GM19455 (cell line): ENCODE measurements around the gene SMIM27.
A peak's percentile ranks its signal among the peaks of the same experiment; 100 is the strongest.
"Not testable (repeated sequence)": the region's sequence is repeated elsewhere in the genome, so short reads cannot be mapped to it uniquely, and the experiment has no call there.

Experiments
- ATAC-seq: cut with Tn5 transposase; IDR thresholded peaks from one replicate; pipeline ENCODE4 v1.9.1; 2021; ENCODE audit not compliant: unreplicated experiment

The SMIM27 gene, protein sequence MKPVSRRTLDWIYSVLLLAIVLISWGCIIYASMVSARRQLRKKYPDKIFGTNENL

DNA sequence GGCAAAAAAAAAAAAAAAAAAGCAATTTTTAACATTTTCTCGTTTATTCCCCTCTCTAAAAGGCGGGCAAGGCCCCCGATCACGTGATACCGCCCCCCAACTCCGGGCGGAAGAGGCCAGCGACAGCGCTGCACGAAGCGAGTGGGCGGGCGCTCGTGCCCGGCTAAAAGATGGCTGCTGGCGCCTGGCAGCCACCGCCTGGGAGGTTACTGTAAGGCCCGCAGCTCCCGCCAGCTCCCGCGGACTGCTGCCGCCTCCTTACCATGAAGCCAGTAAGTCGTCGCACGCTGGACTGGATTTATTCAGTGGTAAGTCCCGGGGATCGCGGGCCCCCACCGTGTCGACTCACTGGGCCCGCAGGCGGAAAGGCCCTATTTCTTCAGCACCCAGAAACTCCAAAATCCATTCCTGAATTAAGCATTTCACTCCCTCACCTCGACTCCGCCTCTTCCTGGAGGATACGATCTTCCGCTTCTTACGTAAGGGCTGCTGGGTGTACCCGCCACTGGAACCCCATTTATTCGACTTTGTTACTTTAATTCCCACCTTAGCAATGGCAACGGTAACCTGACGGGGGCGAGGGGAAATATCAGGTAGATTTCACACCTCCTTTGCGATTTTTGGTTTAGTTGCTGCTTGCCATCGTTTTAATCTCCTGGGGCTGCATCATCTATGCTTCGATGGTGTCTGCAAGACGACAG, at the start of gene SMIM27, which contains the start of gene TOPORS:
Gene SMIM27, plus strand, starts transcription at position 156 of the 701 bp plus-strand sequence. Its CDS starts 108 bp downstream, at position 264.
Gene TOPORS, minus strand, starts transcription at position 415 of the 701 bp plus-strand sequence. Its CDS starts 150 bp downstream, at position 265.
- peak; percentile 72 for ATAC-seq

DNA sequence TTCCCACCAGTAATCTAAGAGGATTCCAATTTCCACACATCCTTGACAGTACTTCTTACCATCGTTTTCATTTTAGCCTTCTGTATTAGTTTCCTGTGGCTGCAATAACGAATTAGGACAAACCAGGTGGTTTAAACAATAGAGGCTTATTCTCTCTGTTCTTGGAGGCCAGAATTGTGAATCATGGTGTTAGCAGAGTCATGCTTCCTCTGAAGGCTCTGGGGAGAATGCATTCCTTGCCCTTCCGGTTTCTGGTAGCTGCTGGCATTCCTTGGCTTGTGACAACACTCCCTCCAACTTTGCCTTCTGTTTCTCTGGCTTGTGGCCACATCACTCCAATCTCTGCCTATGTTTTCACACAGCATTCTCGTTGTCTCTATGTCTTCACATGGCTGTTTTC, 49.7 kb upstream of the SMIM27 start:
- no peak for ATAC-seq

DNA sequence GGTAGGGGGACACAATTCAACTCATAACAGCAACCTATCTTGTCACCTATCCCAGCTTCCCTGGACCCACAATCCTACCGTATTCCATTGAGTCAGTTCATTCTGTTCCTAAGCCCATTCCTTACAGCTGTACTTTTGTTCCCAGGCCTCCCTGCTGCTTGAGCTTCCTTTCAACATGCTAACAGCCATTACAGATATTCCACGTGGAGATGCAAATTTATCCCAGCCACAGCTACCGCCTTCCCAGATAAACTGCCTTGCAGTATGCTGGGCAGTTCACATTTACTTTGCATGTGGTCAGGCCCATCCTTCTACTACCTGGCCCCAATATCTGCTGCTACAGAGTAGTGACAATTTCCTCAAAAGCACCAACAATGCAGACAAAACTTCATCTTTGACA, 49.1 kb upstream of the SMIM27 start:
- no peak for ATAC-seq

DNA sequence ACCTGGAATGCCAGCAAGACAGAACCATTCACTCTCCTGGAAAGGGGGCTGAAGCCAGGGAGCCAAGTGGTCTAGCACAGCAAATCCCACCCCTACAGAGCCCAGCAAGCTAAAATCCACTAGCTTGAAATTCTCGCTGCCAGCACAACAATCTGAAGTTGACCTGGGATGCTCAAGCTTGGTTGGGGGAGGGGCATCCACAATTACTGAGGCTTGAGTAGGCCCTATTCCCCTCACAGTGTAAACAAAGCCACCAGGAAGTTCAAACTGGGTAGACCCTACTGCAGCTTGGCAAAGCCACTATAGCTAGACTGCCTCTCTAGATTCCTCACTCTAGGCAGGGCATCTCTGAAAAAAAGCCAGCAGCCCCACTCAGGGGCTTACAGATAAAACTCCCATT, 43.4 kb upstream of the SMIM27 start:
- no peak for ATAC-seq

DNA sequence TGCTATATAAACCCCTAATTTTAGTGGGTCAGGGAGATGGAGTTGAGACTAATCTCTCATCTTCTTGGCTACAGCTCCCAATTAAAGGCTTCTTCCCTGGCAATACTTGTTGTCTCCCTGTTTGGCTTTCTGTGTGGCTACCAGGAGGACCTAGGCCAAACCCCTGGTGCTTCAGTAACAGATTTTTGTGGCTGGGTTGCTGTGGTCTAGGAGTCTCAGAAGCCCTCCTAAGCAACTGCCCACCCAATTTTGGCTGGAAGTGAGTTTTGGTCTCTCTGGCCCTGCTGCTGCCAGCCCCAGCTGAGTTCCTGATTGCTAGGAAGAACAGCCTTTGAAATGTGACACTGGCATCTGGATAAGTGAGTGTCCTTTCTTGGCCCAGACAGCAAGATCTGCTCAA, 35.9 kb upstream of the SMIM27 start:
- ATAC-seq: no peak

DNA sequence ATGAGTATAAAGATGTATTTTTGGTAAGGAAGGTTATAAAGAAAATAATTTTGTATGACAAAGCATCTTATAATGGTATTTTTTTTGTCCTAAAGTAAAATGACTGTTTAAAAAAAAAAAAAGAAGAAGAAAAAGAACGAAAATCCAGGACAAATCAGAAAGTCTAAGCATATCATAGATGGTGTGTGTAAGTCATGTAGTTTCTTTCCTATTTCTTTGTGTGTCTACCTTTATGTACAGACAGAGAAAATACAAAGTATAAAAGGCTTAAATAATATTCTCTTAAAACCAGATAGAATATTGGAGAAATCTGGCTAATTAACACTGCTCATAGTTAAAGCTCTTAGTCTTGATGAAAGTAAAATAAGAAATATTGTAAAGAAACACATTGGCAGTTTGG, 33.9 kb upstream of the SMIM27 start:
- ATAC-seq: no peak

DNA sequence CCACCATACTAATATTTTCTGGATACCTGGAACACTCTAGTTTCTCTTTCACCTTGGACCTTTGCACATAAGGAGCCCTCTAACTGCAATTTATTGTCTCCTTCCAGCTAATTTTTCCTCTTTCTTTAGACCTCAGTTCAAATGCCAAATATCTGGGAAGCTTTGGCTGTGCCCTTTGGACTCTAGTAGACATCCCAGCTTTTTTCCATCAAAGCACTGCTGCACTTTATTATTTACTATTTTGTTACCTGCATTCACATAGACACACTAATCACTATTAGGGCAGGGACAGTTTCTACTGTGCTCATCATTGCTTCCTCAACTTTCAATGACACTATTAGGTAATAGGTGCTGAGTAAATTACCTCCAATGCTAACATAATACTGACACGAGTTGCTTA, 28.2 kb upstream of the SMIM27 start:
- no peak for ATAC-seq

DNA sequence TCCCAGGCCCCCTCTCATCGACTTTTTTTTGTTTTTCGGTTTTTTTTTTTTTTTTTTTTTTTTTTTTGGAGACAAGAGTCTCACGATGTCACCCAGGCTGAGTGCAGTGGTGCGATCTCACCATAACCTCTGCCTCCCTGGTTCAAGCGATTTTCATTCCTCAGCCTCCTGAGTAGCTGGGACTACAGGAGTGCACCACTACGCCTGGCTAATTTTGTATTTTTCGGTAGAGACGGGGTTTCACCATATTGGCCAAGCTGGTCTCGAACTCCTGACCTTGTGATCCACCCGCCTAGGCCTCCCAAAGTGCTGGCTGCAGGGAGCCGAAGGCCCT, 27.6 kb upstream of the SMIM27 start:
- ATAC-seq: not testable (repeated sequence)

DNA sequence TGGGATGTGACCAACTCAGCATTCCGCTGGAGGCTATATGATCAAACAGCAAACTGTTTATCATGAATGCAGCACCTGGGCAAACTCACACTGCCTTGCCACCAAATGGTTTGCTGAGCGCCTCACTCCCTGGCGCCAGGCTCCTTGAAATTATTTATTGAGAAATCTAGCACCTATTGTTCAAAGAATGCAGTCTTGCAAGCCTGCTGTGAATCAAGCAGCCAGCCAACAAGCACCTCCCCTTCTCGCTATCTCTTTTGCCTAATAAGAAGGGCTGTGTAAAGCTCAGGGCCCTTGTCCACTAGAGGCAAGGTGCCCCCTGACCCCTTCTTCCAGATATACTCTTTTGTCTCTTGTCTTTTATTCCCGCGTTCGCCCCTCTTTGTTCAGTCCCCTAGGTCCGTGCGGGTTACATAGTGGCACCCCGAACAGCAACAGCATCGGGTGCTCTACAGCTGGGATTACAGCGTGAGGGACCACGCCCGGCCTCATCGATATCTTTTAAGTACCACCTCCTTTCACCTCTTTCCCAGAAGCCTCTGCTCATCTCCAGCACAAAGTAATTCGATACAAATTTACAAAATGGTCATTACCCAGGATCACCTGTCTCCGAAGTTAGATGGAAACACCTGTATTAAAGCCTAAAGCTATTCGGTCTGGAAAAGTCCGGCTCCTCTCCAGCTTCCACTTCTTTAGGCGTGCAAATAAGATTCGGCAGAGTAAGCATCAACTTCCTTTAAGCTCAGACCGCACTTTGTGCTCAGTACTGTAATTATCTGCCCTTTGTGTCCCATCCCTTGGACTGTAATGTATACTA, 27.0 kb upstream of the SMIM27 start:
- ATAC-seq: peak; percentile 20

DNA sequence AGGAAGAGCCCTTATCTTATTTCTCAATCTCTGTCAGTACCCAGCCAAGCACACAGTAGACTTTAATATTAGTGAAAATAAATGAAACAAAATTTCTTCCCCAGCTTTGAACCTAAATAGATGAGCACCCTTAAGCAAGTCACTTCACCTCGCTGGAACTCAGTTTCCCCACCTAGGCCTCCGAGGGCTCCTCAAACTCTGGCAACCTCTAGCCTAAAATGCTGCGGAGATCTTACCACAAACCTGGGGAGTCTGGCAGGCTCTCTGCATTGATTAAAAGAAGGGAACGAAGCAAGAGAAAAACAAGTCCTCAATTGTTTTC, 26.5 kb upstream of the SMIM27 start:
- ATAC-seq: peak; percentile 27

DNA sequence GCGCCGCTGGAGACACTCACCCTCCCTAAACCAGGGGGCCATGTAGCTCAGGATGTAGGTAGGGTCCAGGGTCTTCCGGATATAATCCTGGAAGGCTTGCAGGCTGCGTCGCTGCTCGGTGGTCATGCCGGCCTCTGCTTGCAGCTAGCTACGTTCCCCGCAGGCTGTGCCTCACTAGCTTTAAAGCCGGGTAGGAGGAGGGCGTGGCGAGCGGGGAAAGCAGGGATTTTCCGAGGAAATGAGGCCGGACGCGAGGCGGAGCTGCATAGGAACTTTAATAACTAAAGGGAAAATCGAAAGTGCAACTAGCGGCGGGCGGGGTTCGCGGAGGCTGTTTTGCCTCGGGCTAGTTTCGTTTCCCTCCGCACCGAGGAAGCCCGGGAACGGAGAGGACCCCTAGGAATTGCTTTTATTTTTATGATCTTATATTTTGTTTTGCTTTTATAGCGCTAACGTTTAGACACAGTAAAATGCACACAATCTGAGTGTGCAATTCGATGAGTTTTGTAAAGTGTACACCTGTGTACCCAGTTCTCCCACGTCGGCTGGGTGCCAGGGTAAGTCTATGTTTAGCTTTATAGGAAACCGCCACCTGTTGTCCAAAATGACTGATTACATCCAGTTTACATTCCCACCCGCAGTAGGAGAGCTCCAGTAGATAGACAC, 26.0 kb upstream of the SMIM27 start, which contains the start of gene RIGI:
Gene RIGI, minus strand, starts transcription at position 156 of the 666 bp plus-strand sequence. Its CDS starts 30 bp downstream, at position 126.
- ATAC-seq: peak; percentile 68

DNA sequence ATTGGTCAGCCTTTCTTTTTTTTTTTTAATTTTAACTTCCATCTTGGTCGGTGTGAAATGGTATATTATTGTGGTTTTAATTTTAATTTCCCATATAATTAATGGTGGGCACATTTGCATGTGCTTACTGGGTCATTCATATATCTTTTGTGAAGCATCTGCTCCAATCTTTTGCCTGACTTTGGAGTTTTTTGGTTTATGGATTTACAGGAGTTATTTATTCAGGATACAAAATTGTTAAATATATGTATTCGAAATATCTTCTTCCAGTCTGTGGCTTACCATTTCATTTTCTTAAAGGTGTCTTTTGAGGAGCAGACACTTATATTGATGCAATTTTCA, 25.4 kb upstream of the SMIM27 start:
- ATAC-seq: no peak

DNA sequence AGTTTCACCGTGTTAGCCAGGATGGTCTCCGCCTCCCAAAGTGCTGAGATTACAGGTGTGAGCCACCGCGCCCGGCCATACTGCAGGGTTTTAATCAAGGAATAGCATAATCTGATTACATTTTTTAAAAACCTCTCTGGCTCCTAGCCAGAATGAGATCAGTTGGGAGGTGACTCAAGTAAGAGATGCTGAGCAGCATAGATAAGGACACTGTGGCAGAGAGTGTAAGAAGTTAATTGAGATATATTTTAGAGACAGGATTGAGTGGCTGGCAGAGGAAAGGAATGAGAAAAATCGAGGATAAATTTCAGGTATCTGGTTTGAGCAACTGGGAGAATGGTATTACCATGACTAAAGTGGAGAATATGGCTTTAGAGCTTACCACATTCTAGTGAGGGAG, 18.8 kb upstream of the SMIM27 start:
- no peak for ATAC-seq

DNA sequence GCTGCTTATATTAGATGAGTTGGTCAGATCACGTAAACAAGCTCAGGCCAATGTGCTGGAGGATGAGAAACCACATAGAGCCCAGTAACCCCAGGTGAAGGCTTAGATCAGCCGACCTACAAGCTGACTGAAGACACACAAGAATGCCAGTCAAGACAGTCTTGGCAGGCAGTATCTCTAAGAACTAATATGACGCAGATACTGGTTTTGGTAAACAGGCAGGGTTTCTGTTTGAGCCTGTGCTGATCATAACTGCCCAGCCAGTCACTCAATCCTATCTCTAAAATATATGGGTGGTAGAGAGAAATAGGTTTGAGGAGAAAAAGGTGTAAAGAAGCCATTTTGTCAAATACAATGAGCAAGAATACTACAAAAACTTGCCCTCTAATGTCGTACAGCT, 18.3 kb upstream of the SMIM27 start:
- no peak for ATAC-seq

DNA sequence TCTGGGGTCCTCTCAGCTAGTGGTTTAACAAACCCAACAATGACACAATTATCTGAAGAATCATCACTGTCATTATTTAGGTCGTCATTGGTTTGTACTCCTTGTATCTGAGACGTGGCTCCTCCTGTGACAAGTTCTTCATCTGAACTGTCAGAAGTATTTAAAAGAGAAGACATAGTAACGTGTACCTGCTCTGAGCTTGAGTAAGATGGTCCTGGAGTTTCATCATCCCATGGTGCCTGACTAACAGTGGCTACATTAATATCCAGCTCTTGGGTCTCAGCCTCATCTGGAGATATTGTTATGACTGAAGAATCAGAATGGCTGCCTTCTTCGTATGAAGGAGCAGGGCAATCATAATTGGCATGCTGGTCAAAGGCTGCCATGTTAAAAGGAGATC, 9.1 kb upstream of the SMIM27 start:
- ATAC-seq: no peak

DNA sequence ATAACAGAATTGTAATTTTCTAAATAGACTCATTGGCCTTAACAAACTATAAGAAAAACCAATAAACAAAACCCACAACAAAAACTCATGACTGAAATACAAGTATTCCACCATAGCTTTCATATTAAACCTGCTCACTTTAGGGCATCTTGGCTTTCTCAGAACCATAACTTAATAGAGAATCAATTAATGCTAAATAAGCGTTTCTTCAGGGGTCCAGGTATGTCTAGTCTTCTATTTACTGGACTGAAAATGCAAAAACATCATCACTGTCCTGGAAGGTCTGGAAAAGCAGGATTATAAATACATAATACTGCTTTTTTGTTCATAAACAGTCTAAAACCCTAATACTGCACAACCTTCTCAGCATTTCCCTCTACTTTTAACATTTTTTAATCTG, 6.2 kb upstream of the SMIM27 start:
- ATAC-seq: no peak

DNA sequence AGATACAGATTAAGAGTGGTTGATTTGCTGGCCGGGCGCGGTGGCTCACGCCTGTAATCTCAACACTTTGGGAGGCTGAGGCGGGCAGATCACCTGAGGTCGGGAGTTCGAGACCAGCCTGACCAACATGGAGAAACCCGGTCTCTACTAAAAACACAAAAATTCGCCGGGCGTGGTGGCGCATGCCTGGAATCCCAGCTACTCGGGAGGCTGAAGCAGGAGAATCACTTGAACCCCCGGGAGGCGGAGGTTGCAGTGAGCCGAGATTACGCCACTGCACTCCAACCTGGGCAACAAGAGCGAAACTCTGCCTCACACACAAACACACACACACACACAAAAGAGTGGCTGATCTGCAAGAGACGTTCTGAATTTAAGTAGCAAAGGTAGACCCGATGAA, 3.9 kb upstream of the SMIM27 start:
- ATAC-seq: not testable (repeated sequence)

DNA sequence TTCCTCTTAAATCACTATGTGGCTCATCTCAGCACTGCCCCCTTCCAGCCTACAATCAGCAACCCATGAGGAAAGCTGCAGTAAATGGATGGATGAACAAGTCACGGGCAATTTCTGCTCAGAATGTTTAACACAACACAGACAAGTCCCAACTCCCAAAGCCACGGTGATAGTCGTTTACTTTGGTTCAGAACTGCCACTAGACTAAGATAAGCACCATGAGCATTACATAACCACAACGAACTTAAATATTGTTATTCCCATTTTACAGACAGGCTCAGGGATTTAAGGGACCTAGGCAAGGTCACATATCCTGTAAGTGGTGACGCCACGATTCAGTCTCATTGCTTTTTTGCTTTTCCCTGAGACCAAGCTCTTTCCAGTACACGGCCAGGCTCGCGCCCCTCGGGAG, 2.0 kb upstream of the SMIM27 start:
- no peak for ATAC-seq

DNA sequence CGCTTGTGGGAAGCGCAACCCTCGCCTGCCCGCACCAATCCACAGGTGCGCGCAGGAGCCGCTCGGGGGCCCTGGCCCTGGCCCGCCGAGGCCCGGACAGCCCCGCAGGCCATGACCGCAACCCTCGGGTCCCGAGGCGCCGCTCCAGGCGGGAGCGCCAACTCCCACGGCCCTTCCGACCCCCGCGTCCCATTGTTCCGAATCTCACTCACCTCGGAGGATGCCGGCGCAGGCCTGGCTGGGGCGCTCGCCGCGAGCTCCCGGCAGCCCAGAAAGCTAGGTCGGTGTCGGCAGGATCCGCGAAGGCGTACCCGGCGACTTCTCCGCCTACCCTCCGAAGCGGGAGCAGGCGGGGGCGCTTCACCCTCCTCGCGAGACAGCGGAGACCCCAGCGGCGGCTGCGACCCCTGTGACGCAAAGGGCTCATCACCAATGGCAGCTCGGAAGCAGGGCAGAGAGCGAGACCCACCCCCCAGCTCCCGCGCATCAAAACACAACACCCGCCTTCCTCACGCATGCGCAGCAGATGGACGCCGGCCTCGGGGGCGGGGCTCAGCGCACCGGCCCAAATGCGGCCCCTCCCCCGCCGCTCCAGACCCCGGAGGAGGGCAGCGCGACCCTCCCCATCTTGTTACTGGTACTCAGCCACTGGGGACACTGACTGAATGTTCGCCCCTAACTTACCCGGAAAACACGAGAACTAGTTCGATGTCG, 1.4 kb upstream of the SMIM27 start:
- peak; percentile 61 for ATAC-seq

DNA sequence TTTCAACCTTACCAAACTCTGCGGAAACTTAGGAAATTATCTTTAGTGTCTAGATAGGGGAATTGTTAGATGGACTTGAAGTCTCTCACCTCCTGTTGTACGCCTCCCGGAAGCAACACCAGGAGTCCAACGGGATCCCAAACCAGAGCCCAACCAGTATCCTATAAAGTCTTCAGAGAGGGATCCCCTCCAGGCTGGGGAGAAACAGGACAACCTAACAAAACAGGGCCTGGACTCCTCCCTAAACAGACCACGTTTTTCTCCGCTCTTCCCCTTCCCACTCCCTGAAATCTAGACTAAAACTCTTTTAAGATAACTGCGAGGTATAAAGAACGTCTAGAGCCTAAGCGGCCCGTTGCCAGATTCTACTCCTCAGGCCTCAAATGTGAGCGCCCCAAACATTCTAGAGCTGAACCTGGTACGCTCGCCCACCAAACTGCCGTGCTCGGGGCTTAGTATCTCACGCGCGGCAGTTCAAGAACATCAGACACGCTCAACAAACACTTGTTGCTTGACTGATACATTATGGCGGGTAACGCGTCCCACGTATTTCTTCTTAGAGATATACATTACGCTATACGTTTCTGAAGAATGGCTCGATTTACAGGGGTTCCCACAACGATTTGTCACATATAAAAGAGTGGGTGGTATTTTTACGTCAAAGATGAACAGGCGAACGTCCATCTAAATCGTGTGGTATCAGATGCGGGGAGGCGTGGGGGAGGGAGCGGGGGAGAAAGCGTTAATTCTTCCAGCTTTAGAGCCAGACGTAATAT, 663 bp upstream of the SMIM27 start:
- peak; percentile 9 for ATAC-seq
